ENCODE data around the gene BRIP1.

The BRIP1 gene

DNA sequence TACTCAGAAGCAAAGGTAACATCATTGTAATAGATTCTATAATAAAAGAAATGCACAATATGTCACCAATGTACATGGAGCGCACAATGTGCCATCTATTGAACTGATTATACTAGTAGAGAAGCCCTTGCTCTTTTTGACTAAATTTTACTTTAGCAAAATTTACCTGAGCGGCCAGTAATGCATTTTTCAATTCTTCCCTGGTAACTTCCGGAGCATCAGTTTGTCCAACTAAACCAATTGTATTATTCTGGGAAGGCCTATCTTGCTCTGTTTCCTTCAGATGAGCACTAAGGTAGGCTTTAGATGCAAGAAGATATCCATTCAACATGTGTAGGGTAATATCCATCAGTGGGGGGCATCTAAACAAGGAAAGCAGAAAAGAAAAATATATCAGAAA, 8.8 kb upstream of the BRIP1 start:
- no peak for TF ChIP-seq CEBPB (IDR thresholded peaks at IDR 0.05)
- TF ChIP-seq ZBTB7A (IDR thresholded peaks at IDR 0.05; ENCODE audit: low read depth) = no peak
- no peak for TF ChIP-seq CREB1 (IDR thresholded peaks at IDR 0.05; ENCODE audit: low read depth)
- no peak for TF ChIP-seq TCF12 (IDR thresholded peaks at IDR 0.05; ENCODE audit: low read depth)
- TF ChIP-seq FOXM1 (IDR thresholded peaks at IDR 0.05; ENCODE audit: borderline replicate concordance, low read depth) = no peak
- no peak for TF ChIP-seq NFIC (IDR thresholded peaks at IDR 0.05)
- TF ChIP-seq EGR1 (IDR thresholded peaks at IDR 0.05) = no peak

DNA sequence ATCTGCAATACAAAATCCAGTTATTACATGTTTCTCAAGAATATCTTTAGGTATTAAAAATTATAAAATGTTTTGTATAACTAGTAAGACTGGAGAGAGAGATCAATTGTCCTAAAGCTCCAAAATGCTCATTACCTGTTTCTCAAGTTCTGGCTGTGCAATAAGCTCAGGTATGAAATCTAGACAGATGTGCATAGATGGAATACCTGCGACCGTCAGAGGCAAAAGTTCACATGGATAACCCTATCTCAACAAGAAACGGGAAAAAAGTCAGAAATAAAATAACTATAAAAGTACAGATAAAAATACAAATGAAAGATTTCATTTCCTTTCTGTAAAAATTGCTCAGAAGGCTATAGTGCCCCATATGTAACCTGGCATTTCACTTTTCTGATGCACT, 5.8 kb upstream of the BRIP1 start:
- no peak for TF ChIP-seq CREB1 (IDR thresholded peaks at IDR 0.05; ENCODE audit: low read depth)
- no peak for TF ChIP-seq TAF1 (IDR thresholded peaks at IDR 0.05; ENCODE audit: low read depth)
- TF ChIP-seq, protein P1, sequence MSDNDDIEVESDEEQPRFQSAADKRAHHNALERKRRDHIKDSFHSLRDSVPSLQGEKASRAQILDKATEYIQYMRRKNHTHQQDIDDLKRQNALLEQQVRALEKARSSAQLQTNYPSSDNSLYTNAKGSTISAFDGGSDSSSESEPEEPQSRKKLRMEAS (IDR thresholded peaks at IDR 0.05) = no peak
- TF ChIP-seq, protein P2, sequence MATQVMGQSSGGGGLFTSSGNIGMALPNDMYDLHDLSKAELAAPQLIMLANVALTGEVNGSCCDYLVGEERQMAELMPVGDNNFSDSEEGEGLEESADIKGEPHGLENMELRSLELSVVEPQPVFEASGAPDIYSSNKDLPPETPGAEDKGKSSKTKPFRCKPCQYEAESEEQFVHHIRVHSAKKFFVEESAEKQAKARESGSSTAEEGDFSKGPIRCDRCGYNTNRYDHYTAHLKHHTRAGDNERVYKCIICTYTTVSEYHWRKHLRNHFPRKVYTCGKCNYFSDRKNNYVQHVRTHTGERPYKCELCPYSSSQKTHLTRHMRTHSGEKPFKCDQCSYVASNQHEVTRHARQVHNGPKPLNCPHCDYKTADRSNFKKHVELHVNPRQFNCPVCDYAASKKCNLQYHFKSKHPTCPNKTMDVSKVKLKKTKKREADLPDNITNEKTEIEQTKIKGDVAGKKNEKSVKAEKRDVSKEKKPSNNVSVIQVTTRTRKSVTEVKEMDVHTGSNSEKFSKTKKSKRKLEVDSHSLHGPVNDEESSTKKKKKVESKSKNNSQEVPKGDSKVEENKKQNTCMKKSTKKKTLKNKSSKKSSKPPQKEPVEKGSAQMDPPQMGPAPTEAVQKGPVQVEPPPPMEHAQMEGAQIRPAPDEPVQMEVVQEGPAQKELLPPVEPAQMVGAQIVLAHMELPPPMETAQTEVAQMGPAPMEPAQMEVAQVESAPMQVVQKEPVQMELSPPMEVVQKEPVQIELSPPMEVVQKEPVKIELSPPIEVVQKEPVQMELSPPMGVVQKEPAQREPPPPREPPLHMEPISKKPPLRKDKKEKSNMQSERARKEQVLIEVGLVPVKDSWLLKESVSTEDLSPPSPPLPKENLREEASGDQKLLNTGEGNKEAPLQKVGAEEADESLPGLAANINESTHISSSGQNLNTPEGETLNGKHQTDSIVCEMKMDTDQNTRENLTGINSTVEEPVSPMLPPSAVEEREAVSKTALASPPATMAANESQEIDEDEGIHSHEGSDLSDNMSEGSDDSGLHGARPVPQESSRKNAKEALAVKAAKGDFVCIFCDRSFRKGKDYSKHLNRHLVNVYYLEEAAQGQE (IDR thresholded peaks at IDR 0.05; ENCODE audit: low read depth) = no peak
- no peak for TF ChIP-seq ZBTB7A (IDR thresholded peaks at IDR 0.05; ENCODE audit: low read depth)
- no peak for TF ChIP-seq RAD21 (IDR thresholded peaks at IDR 0.05; ENCODE audit: low read depth)
- TF ChIP-seq, protein P3, sequence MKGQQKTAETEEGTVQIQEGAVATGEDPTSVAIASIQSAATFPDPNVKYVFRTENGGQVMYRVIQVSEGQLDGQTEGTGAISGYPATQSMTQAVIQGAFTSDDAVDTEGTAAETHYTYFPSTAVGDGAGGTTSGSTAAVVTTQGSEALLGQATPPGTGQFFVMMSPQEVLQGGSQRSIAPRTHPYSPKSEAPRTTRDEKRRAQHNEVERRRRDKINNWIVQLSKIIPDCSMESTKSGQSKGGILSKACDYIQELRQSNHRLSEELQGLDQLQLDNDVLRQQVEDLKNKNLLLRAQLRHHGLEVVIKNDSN (IDR thresholded peaks at IDR 0.05) = no peak
- TF ChIP-seq EP300 (IDR thresholded peaks at IDR 0.05; ENCODE audit: borderline replicate concordance) = no peak
- no peak for TF ChIP-seq TCF12 (IDR thresholded peaks at IDR 0.05; ENCODE audit: low read depth)

DNA sequence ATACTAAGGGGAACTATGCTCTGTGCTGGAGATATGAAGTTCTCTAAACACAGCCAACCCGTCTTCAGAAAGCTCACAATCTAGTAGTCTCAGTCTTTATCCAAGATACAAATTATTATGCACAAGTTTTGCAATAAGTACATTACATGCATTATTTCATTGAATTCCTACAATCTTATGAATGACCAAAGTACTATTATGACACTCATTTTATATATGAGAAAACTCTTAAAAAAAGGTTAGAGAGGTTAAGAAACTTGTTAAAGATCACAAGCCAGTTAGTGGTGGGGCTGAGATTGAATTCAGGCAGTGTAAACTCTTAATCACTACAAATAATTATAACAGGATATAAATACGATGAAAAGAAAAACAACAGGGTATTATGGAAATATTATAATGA, 4.7 kb upstream of the BRIP1 start:
- TF ChIP-seq TEAD4 (IDR thresholded peaks at IDR 0.05) (no peak), NFIC (IDR thresholded peaks at IDR 0.05) (no peak), ZBTB7A (IDR thresholded peaks at IDR 0.05; ENCODE audit: low read depth) (no peak), TCF12 (IDR thresholded peaks at IDR 0.05; ENCODE audit: low read depth) (no peak), FOXM1 (IDR thresholded peaks at IDR 0.05; ENCODE audit: borderline replicate concordance, low read depth) (no peak), YY1 (IDR thresholded peaks at IDR 0.05; ENCODE audit: low read depth) (no peak), CEBPB (IDR thresholded peaks at IDR 0.05) (no peak)
- TF ChIP-seq, protein P1 (IDR thresholded peaks at IDR 0.05) = no peak
- TF ChIP-seq, protein P2 (IDR thresholded peaks at IDR 0.05; ENCODE audit: low read depth) = no peak

DNA sequence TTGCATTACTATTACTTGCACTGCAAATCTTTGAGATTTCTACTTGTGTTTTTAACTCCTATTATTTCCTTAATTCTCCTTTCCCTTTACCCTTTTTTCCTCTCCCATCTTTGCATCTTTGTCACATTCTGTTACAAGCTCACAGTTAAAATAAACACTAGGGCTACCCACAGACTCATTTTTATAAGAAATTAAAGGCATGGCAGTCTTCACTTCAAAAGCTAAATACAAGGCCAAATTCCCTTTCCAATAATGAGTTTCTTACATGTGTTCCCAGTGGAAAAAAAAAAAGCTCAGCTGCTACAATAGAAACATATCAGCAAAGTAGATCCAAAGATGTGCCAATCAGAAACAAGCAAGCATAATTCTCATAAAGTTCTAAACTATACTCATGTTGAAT, 3.7 kb upstream of the BRIP1 start:
- TF ChIP-seq CEBPB (IDR thresholded peaks at IDR 0.05) = no peak
- TF ChIP-seq TEAD4 (IDR thresholded peaks at IDR 0.05) = no peak
- TF ChIP-seq EP300 (IDR thresholded peaks at IDR 0.05; ENCODE audit: borderline replicate concordance) = no peak
- no peak for TF ChIP-seq ZBTB7A (IDR thresholded peaks at IDR 0.05; ENCODE audit: low read depth)
- TF ChIP-seq EGR1 (IDR thresholded peaks at IDR 0.05) = no peak
- no peak for TF ChIP-seq TAF1 (IDR thresholded peaks at IDR 0.05; ENCODE audit: low read depth)
- TF ChIP-seq, protein P3 (IDR thresholded peaks at IDR 0.05) = no peak
- no peak for TF ChIP-seq YY1 (IDR thresholded peaks at IDR 0.05; ENCODE audit: low read depth)
- TF ChIP-seq, protein P2 (IDR thresholded peaks at IDR 0.05; ENCODE audit: low read depth) = no peak
- no peak for TF ChIP-seq TCF12 (IDR thresholded peaks at IDR 0.05; ENCODE audit: low read depth)
- TF ChIP-seq RAD21 (IDR thresholded peaks at IDR 0.05; ENCODE audit: low read depth) = no peak
- TF ChIP-seq CREB1 (IDR thresholded peaks at IDR 0.05; ENCODE audit: low read depth) = no peak
- no peak for TF ChIP-seq NFIC (IDR thresholded peaks at IDR 0.05)
- TF ChIP-seq, protein P1 (IDR thresholded peaks at IDR 0.05) = no peak
- TF ChIP-seq FOXM1 (IDR thresholded peaks at IDR 0.05; ENCODE audit: borderline replicate concordance, low read depth) = no peak

DNA sequence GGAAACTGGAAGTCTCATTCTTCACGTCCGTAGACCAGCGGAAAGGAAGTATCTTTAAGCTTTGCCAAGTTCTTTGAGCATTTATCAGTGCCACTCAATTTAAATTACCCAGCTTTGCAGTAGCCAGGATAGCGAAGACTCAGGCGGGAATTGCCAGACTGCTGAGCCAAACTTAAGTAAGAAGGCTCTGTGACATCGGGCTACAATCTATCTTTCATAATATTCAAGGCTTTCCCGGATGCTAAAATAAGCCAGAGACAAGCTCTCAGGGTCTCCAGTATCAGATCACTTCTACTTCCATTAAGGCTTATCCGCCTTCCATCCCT, 436 bp upstream of the BRIP1 start:
- TF ChIP-seq NFIC (IDR thresholded peaks at IDR 0.05) (no peak), EP300 (IDR thresholded peaks at IDR 0.05; ENCODE audit: borderline replicate concordance) (no peak), TEAD4 (IDR thresholded peaks at IDR 0.05) (no peak), CEBPB (IDR thresholded peaks at IDR 0.05) (no peak), CREB1 (IDR thresholded peaks at IDR 0.05; ENCODE audit: low read depth) (no peak), RAD21 (IDR thresholded peaks at IDR 0.05; ENCODE audit: low read depth) (no peak), ZBTB7A (IDR thresholded peaks at IDR 0.05; ENCODE audit: low read depth) (no peak), EGR1 (IDR thresholded peaks at IDR 0.05) (no peak), TAF1 (IDR thresholded peaks at IDR 0.05; ENCODE audit: low read depth) (no peak; the same call in 1 of the 2 replicates), FOXM1 (IDR thresholded peaks at IDR 0.05; ENCODE audit: borderline replicate concordance, low read depth) (no peak; the same call in 1 of the 2 replicates), TCF12 (IDR thresholded peaks at IDR 0.05; ENCODE audit: low read depth) (no peak), YY1 (IDR thresholded peaks at IDR 0.05; ENCODE audit: low read depth) (no peak)
- TF ChIP-seq, protein P2 (IDR thresholded peaks at IDR 0.05; ENCODE audit: low read depth) = no peak
- TF ChIP-seq, protein P3 (IDR thresholded peaks at IDR 0.05) = no peak
- TF ChIP-seq, protein P1 (IDR thresholded peaks at IDR 0.05) = no peak
